HG03103 (cell line): ENCODE data around the gene CLC.

ENCODE experiments used
- ATAC-seq: cut with Tn5 transposase; IDR thresholded peaks from one replicate; pipeline ENCODE4 v1.9.1; 2021; ENCODE audit warnings: low read depth; ENCODE audit not compliant: unreplicated experiment

CLC gene

DNA sequence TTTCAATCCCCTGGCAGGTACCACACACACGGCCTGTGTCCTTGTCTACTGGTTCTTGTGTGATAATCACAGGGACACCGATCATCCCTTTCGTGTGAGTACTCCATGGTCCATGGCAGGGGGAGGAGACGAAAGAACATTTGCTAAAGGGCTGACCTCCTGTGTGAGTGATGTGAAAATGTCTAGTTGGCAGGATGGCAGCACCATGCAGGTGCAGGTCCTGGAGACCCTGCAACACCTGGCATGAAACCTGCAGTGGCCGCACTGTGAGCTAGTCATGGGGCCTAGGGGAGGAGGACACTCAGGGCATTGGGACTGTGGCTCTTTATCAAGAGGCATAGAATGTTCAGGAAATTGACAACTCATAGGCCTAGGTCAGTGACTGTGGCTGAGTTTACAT lies 56.4 kb downstream of the CLC start:
- ATAC-seq, result no peak
